RWPE2 (cell line): Measurements from ENCODE around the gene RNF217.

Experiments used
- ATAC-seq: fragments of 200-7000 bp; cut with Tn5 transposase; 3 replicates; pipeline ENCODE4 v1.9.1; 2021; ENCODE audit warnings: low read depth
- DNase-seq: peaks from one replicate; pipeline ENCODE4 v3.0.0-alpha.2; 2020; ENCODE audit warnings: low spot score
- H3K27ac ChIP-seq: fragments of 450-650 bp; 2 replicates; pipeline ENCODE4 v1.5.1; 2017; ENCODE audit warnings: mild to moderate bottlenecking; ENCODE audit not compliant: poor library complexity, severe bottlenecking
- H3K27me3 ChIP-seq: fragments of 250-450 bp; sonication (Bioruptor Pico); 2 replicates; pipeline ENCODE4 v1.5.1; 2021; ENCODE audit warnings: mild to moderate bottlenecking, moderate library complexity; ENCODE audit not compliant: insufficient read depth, poor library complexity, severe bottlenecking
- H3K36me3 ChIP-seq: fragments of 250-450 bp; sonication (Bioruptor Pico); 2 replicates; pipeline ENCODE4 v1.5.1; 2020; ENCODE audit warnings: low read depth, mild to moderate bottlenecking, moderate library complexity
- H3K4me1 ChIP-seq: fragments of 250-450 bp; sonication (Bioruptor Pico); 2 replicates; pipeline ENCODE4 v1.5.1; 2021; ENCODE audit warnings: mild to moderate bottlenecking, moderate library complexity; ENCODE audit not compliant: insufficient read depth, poor library complexity, severe bottlenecking
- H3K4me3 ChIP-seq: fragments of 250-450 bp; sonication (Bioruptor Pico); 2 replicates; pipeline ENCODE4 v1.5.1; 2021; ENCODE audit warnings: mild to moderate bottlenecking, moderate library complexity; ENCODE audit not compliant: severe bottlenecking
- H3K9me3 ChIP-seq: fragments of 250-450 bp; sonication (Bioruptor Pico); 2 replicates; pipeline ENCODE4 v1.5.1; 2021; ENCODE audit warnings: mild to moderate bottlenecking, moderate library complexity; ENCODE audit not compliant: severe bottlenecking
- TF ChIP-seq, protein P1 (sequence below): fragments of 450-650 bp; IDR thresholded peaks from one replicate; pipeline ENCODE4 v1.5.1; 2017; ENCODE audit warnings: mild to moderate bottlenecking, moderate library complexity; ENCODE audit not compliant: poor library complexity, severe bottlenecking

Gene RNF217

DNA sequence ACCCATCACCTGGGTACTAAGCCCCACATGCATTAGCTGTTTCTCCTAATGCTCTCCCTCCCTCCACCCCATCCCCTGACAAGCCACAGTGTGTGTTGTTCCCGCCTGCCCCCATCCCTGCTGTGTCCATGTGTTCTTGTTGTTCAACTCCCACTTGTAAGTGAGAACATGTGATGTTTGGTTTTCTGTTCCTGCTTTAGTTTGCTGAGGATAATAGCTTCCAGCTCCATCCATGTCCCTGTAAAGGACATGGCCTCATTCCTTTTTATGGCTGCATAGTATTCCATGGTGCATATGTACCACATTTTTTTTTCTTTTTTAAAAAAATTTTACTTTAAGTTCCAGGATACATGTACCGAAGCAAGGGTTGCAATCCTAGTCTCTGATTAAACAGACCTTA is 76.7 kb downstream of the RNF217 start:
- no peaks in the 10 kb centered on the region for H3K36me3 ChIP-seq
- H3K9me3 ChIP-seq: peaks cover 1% of the 10 kb centered on the region
- DNase-seq (no peak), ATAC-seq (no peak)
- no peak overlapping the region for H3K27ac ChIP-seq
- no peak overlapping the region for H3K4me3 ChIP-seq
- H3K27me3 ChIP-seq: no peaks in the 10 kb centered on the region
- TF ChIP-seq, protein P1, sequence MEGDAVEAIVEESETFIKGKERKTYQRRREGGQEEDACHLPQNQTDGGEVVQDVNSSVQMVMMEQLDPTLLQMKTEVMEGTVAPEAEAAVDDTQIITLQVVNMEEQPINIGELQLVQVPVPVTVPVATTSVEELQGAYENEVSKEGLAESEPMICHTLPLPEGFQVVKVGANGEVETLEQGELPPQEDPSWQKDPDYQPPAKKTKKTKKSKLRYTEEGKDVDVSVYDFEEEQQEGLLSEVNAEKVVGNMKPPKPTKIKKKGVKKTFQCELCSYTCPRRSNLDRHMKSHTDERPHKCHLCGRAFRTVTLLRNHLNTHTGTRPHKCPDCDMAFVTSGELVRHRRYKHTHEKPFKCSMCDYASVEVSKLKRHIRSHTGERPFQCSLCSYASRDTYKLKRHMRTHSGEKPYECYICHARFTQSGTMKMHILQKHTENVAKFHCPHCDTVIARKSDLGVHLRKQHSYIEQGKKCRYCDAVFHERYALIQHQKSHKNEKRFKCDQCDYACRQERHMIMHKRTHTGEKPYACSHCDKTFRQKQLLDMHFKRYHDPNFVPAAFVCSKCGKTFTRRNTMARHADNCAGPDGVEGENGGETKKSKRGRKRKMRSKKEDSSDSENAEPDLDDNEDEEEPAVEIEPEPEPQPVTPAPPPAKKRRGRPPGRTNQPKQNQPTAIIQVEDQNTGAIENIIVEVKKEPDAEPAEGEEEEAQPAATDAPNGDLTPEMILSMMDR: no peak
- peaks cover 18% of the 10 kb centered on the region for H3K4me1 ChIP-seq

DNA sequence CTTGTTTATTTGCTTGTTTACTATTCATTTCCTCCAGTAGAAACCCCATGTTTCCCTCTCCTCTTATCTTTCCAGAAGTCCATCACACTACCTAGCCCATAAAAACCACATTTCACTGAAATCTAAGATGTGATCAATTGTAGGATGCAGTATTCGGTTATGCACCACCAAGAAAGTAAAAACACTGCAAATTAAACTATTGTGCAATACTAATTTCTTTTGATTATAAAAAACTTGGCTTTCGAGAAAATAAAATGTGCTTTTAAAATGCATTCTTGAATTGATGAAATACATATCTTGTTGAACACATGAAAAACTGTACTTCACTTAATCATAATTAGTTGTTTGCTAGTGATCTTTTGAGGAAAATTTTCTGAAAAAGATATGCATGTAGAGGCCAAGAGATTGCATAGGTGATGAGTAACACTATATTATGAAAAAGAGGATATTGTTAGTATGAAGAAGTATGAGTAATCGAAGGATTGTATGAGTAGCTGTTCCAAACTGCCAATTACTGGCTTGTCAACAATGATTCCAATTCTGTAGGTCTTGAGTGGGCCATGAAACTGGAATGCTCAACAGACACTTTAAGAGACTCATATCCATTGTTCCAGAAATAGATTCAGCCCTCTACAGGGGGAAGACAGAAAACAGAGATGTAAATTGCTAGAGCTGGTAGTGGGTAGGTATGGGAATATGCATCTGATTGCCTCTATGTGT is 79.7 kb downstream of the RNF217 start:
- no peaks in the 10 kb centered on the region for H3K27me3 ChIP-seq
- no peak overlapping the region for H3K4me3 ChIP-seq
- TF ChIP-seq, protein P1: no peak
- H3K4me1 ChIP-seq: peaks cover 35% of the 10 kb centered on the region
- peak; percentile 60 for ATAC-seq
- H3K27ac ChIP-seq: peak overlapping the region; percentile 74
- peaks cover 10% of the 10 kb centered on the region; the same call in 1 of the 2 replicates for H3K36me3 ChIP-seq
- DNase-seq: no peak
- no peaks in the 10 kb centered on the region for H3K9me3 ChIP-seq

- no peak for DNase-seq
- peaks cover 14% of the 10 kb centered on the region; the same call in 1 of the 2 replicates for H3K36me3 ChIP-seq
- H3K4me1 ChIP-seq: peaks cover 51% of the 10 kb centered on the region
- H3K27me3 ChIP-seq: no peaks in the 10 kb centered on the region
- H3K9me3 ChIP-seq: no peaks in the 10 kb centered on the region
- TF ChIP-seq, protein P1: no peak
- peak overlapping the region; percentile 92 for H3K27ac ChIP-seq
- no peak overlapping the region for H3K4me3 ChIP-seq
- no peak for ATAC-seq
Measured at GRCh38 chr6:125044066-125044465, 81.8 kb downstream of the RNF217 start.

GRCh38 chr6:125044667-125045066 is 82.4 kb downstream of the RNF217 start:
- Histone ChIP-seq H3K9me3 (no peaks in the 10 kb centered on the region), H3K4me3 (no peak overlapping the region), H3K36me3 (peaks cover 14% of the 10 kb centered on the region; the same call in 1 of the 2 replicates), H3K4me1 (peaks cover 51% of the 10 kb centered on the region), H3K27ac (peak overlapping the region; percentile 92), H3K27me3 (no peaks in the 10 kb centered on the region)
- DNase-seq (no peak), ATAC-seq (no peak)
- TF ChIP-seq, protein P1: no peak
